ENCODE data around the gene MOGAT2. TPM values are rescaled to one million over a fixed set of nuclear protein-coding genes. Genes with fewer than 3 reads are reported as not detected.

The MOGAT2 gene
- total and polyA plus RNA-seq, 2 of the 13 experiments (the other 11 are each of a cell fraction or from before 2014, with no cell fraction given): 27.2 to 27.8 TPM

DNA sequence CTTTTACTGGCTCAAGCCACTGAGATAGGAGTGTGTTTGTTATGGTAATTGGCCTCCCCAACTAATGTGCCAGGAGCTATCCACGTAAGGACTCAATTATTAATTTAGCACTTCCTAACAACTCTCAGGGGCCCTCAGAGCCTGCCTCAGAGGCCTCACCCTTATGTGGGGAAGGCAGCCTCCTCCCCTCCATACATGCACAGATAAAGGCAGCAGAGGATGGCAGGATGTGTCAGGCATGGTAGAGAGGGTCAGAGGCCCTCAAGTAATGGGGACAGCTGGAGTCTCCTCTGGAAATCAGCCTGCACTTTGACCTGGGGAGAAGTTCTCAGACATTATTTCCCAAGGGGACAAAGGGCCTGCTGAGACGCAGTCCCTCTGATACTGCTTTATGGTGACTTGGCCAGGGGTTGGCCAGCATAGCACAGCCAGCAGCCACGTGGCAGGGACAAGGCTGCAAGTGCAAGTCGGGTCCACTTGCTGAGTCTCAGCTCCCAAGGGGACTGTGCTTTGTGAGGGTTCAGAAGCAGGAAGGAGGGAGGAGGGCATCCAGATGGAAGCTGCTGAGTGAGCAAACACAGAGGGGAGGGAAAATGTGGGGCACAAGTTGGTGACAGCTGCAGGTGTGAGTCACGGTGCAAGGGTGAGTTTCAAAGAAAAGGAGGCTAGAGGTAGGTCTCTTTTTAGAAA is 17.0 kb downstream of the MOGAT2 start (continued):
- TF ChIP-seq, protein P1, sequence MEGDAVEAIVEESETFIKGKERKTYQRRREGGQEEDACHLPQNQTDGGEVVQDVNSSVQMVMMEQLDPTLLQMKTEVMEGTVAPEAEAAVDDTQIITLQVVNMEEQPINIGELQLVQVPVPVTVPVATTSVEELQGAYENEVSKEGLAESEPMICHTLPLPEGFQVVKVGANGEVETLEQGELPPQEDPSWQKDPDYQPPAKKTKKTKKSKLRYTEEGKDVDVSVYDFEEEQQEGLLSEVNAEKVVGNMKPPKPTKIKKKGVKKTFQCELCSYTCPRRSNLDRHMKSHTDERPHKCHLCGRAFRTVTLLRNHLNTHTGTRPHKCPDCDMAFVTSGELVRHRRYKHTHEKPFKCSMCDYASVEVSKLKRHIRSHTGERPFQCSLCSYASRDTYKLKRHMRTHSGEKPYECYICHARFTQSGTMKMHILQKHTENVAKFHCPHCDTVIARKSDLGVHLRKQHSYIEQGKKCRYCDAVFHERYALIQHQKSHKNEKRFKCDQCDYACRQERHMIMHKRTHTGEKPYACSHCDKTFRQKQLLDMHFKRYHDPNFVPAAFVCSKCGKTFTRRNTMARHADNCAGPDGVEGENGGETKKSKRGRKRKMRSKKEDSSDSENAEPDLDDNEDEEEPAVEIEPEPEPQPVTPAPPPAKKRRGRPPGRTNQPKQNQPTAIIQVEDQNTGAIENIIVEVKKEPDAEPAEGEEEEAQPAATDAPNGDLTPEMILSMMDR (CRISPR knock-in tag; IDR thresholded peaks at IDR 0.05): no peak
- TF ChIP-seq, protein P2, sequence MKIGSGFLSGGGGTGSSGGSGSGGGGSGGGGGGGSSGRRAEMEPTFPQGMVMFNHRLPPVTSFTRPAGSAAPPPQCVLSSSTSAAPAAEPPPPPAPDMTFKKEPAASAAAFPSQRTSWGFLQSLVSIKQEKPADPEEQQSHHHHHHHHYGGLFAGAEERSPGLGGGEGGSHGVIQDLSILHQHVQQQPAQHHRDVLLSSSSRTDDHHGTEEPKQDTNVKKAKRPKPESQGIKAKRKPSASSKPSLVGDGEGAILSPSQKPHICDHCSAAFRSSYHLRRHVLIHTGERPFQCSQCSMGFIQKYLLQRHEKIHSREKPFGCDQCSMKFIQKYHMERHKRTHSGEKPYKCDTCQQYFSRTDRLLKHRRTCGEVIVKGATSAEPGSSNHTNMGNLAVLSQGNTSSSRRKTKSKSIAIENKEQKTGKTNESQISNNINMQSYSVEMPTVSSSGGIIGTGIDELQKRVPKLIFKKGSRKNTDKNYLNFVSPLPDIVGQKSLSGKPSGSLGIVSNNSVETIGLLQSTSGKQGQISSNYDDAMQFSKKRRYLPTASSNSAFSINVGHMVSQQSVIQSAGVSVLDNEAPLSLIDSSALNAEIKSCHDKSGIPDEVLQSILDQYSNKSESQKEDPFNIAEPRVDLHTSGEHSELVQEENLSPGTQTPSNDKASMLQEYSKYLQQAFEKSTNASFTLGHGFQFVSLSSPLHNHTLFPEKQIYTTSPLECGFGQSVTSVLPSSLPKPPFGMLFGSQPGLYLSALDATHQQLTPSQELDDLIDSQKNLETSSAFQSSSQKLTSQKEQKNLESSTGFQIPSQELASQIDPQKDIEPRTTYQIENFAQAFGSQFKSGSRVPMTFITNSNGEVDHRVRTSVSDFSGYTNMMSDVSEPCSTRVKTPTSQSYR (CRISPR knock-in tag; IDR thresholded peaks at IDR 0.05; ENCODE audit: borderline replicate concordance): no peak
- TF ChIP-seq ZNF577 (CRISPR knock-in tag; IDR thresholded peaks at IDR 0.05; ENCODE audit: borderline replicate concordance, low read depth) (no peak), REXO4 (CRISPR knock-in tag; IDR thresholded peaks at IDR 0.05; ENCODE audit: borderline replicate concordance) (no peak), ZFAT (CRISPR knock-in tag; conservative IDR thresholded peaks at IDR 0.05) (no peak), YEATS2 (CRISPR knock-in tag; IDR thresholded peaks at IDR 0.05; ENCODE audit: borderline replicate concordance) (no peak), FOXC1 (CRISPR knock-in tag; IDR thresholded peaks at IDR 0.05; ENCODE audit: borderline replicate concordance) (no peak), RORA (CRISPR knock-in tag; IDR thresholded peaks at IDR 0.05) (no peak), BRCA1 (CRISPR knock-in tag; IDR thresholded peaks at IDR 0.05) (no peak), SRF (IDR thresholded peaks at IDR 0.05; ENCODE audit: low read depth, low read length) (no peak), FOSL1 (CRISPR knock-in tag; IDR thresholded peaks at IDR 0.05; ENCODE audit: borderline replicate concordance) (no peak), MEIS2 (CRISPR knock-in tag; IDR thresholded peaks at IDR 0.05) (peak; percentile 38; the same call in 1 of the 2 replicates), IRF2 (CRISPR knock-in tag; IDR thresholded peaks at IDR 0.05) (peak; percentile 45; the same call in 1 of the 2 replicates), PHF5A (CRISPR knock-in tag; IDR thresholded peaks at IDR 0.05; ENCODE audit: low read depth, unreplicated experiment) (no peak)
- TF ChIP-seq, protein P3, sequence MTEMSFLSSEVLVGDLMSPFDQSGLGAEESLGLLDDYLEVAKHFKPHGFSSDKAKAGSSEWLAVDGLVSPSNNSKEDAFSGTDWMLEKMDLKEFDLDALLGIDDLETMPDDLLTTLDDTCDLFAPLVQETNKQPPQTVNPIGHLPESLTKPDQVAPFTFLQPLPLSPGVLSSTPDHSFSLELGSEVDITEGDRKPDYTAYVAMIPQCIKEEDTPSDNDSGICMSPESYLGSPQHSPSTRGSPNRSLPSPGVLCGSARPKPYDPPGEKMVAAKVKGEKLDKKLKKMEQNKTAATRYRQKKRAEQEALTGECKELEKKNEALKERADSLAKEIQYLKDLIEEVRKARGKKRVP (CRISPR knock-in tag; IDR thresholded peaks at IDR 0.05): no peak
- TF ChIP-seq, protein P4, sequence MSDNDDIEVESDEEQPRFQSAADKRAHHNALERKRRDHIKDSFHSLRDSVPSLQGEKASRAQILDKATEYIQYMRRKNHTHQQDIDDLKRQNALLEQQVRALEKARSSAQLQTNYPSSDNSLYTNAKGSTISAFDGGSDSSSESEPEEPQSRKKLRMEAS (IDR thresholded peaks at IDR 0.05): peak; percentile 91
- TF ChIP-seq, protein P5, sequence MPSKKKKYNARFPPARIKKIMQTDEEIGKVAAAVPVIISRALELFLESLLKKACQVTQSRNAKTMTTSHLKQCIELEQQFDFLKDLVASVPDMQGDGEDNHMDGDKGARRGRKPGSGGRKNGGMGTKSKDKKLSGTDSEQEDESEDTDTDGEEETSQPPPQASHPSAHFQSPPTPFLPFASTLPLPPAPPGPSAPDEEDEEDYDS (CRISPR knock-in tag; IDR thresholded peaks at IDR 0.05): no peak
- TF ChIP-seq, protein P6, sequence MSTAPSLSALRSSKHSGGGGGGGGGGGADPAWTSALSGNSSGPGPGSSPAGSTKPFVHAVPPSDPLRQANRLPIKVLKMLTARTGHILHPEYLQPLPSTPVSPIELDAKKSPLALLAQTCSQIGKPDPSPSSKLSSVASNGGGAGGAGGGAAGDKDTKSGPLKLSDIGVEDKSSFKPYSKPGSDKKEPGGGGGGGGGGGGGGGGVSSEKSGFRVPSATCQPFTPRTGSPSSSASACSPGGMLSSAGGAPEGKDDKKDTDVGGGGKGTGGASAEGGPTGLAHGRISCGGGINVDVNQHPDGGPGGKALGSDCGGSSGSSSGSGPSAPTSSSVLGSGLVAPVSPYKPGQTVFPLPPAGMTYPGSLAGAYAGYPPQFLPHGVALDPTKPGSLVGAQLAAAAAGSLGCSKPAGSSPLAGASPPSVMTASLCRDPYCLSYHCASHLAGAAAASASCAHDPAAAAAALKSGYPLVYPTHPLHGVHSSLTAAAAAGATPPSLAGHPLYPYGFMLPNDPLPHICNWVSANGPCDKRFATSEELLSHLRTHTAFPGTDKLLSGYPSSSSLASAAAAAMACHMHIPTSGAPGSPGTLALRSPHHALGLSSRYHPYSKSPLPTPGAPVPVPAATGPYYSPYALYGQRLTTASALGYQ (CRISPR knock-in tag; IDR thresholded peaks at IDR 0.05): no peak
- TF ChIP-seq, protein P7, sequence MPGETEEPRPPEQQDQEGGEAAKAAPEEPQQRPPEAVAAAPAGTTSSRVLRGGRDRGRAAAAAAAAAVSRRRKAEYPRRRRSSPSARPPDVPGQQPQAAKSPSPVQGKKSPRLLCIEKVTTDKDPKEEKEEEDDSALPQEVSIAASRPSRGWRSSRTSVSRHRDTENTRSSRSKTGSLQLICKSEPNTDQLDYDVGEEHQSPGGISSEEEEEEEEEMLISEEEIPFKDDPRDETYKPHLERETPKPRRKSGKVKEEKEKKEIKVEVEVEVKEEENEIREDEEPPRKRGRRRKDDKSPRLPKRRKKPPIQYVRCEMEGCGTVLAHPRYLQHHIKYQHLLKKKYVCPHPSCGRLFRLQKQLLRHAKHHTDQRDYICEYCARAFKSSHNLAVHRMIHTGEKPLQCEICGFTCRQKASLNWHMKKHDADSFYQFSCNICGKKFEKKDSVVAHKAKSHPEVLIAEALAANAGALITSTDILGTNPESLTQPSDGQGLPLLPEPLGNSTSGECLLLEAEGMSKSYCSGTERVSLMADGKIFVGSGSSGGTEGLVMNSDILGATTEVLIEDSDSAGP (CRISPR knock-in tag; IDR thresholded peaks at IDR 0.05; ENCODE audit: borderline replicate concordance): no peak
